T-cell (primary cell): ENCODE results near the gene FAM184B. TPM values are rescaled to one million over a fixed set of nuclear protein-coding genes. Genes with fewer than 3 reads are reported as not detected.

Source experiments
- ATAC-seq, 4 experiments: fragments of 200-7000 bp in 3 of 4; fragments of 150-1000 bp in 1 of 4; cut with Tn5 transposase; replicated peaks in 1 of 4; 1 replicate in 3 of 4; 2 replicates in 1 of 4; pipeline ENCODE4 v1.10.0; 2021; ENCODE audit warnings: moderate library complexity in 3 of 4, mild to moderate bottlenecking in 2 of 4, moderate number of reproducible peaks in 1 of 4
- CTCF ChIA-PET, 2 donors: fragments of 300-600 bp; sonication (Branson Sonifier 250); formaldehyde crosslinking; loops; one replicate each; lab custom pipeline; 2022; ENCODE audit warnings: antibody characterized with exemption in 2 of 2; lab: Charles Lee
- POLR2A ChIA-PET, 2 donors: fragments of 300-600 bp; sonication (Branson Sonifier 250); formaldehyde crosslinking; loops; one replicate each; lab custom pipeline; 2022; ENCODE audit warnings: antibody characterized with exemption in 2 of 2; lab: Charles Lee
- DNase-seq, 35 experiments: peaks; one replicate each; pipeline versions ENCODE4 v3.0.0 to v3.0.0-alpha.2; 2013 to 2023
- H3K27ac ChIP-seq: one replicate; pipeline ENCODE4 v1.5.1; 2013; ENCODE audit warnings: low read length
- H3K27me3 ChIP-seq, 2 experiments: replicated peaks in 1 of 2; 1 replicate in 1 of 2; 2 replicates in 1 of 2; pipeline versions ENCODE4 v1.6.1 to v1.7.0; 2013; ENCODE audit warnings: low read length in 1 of 2, mixed read lengths in 1 of 2; ENCODE audit not compliant: control insufficient read depth in 2 of 2, insufficient read depth in 2 of 2; ENCODE audit errors: extremely low read depth in 1 of 2
- H3K36me3 ChIP-seq, 2 donors: 1 replicate in 1 of 2; 2 replicates in 1 of 2; pipeline versions ENCODE4 v1.6.1 to v1.7.0; 2013; ENCODE audit warnings: low read length in 1 of 2; ENCODE audit not compliant: control insufficient read depth in 2 of 2, insufficient read depth in 1 of 2; ENCODE audit errors: extremely low read depth in 1 of 2
- H3K4me1 ChIP-seq, 2 experiments: 1 replicate in 1 of 2; 2 replicates in 1 of 2; pipeline versions ENCODE4 v1.6.1 to v1.7.0; 2013; ENCODE audit warnings: low read length in 2 of 2, mixed read lengths in 1 of 2; ENCODE audit not compliant: insufficient read depth in 2 of 2, control insufficient read depth in 1 of 2; ENCODE audit errors: extremely low read depth in 1 of 2
- H3K4me3 ChIP-seq, 2 donors: 1 replicate in 1 of 2; 2 replicates in 1 of 2; pipeline versions ENCODE4 v1.5.1 to v1.7.0; 2013; ENCODE audit warnings: mild to moderate bottlenecking in 2 of 2, low read length in 1 of 2, moderate library complexity in 1 of 2; ENCODE audit not compliant: control insufficient read depth in 1 of 2; ENCODE audit errors: extremely low read depth in 1 of 2
- H3K9me3 ChIP-seq: 2 replicates; pipeline ENCODE4 v1.7.0; 2013
- H3K27ac Mint-ChIP-seq, 2 donors: one replicate each; pipeline ENCODE4 v1.8.0; 2020 to 2021; ENCODE audit warnings: mild to moderate bottlenecking in 2 of 2, mixed read lengths in 2 of 2
- H3K27me3 Mint-ChIP-seq, 2 donors: one replicate each; pipeline ENCODE4 v1.8.0; 2021 to 2022; ENCODE audit warnings: mixed read lengths in 2 of 2
- H3K36me3 Mint-ChIP-seq: one replicate; pipeline ENCODE4 v1.8.0; 2021; ENCODE audit warnings: mixed read lengths
- H3K4me1 Mint-ChIP-seq, 3 donors: one replicate each; pipeline ENCODE4 v1.8.0; 2020 to 2022; ENCODE audit warnings: mixed read lengths in 3 of 3, mild to moderate bottlenecking in 1 of 3
- H3K4me3 Mint-ChIP-seq, 3 donors: one replicate each; pipeline ENCODE4 v1.8.0; 2020 to 2022; ENCODE audit warnings: mild to moderate bottlenecking in 3 of 3, mixed read lengths in 3 of 3, moderate library complexity in 3 of 3
- H3K9me3 Mint-ChIP-seq, 3 donors: one replicate each; pipeline ENCODE4 v1.8.0; 2020 to 2022; ENCODE audit warnings: mixed read lengths in 3 of 3
- WGBS: methylation state at CpG from one replicate; pipeline ENCODE4 v1.1.5; 2013; ENCODE audit warnings: missing lambda C conversion rate; ENCODE audit not compliant: insufficient coverage; 5-methylcytosine and 5-hydroxymethylcytosine counted together
- total RNA-seq, 35 experiments: library from RNA in 6 of 35; stranded (reverse) in 6 of 35; fragments of 120-200 nt in 1 of 35; gene quantifications; one replicate each; pipeline versions ENCODE4 v1.2.1 to v1.2.4 and lab custom pipeline; 2013 to 2026

Gene FAM184B
- total RNA-seq, 5 donors from 2014 or later (not counting 1 experiment from before 2014, with no cell fraction given): 0.03 to 0.09 (median 0.06) TPM; not detected in 2

DNA sequence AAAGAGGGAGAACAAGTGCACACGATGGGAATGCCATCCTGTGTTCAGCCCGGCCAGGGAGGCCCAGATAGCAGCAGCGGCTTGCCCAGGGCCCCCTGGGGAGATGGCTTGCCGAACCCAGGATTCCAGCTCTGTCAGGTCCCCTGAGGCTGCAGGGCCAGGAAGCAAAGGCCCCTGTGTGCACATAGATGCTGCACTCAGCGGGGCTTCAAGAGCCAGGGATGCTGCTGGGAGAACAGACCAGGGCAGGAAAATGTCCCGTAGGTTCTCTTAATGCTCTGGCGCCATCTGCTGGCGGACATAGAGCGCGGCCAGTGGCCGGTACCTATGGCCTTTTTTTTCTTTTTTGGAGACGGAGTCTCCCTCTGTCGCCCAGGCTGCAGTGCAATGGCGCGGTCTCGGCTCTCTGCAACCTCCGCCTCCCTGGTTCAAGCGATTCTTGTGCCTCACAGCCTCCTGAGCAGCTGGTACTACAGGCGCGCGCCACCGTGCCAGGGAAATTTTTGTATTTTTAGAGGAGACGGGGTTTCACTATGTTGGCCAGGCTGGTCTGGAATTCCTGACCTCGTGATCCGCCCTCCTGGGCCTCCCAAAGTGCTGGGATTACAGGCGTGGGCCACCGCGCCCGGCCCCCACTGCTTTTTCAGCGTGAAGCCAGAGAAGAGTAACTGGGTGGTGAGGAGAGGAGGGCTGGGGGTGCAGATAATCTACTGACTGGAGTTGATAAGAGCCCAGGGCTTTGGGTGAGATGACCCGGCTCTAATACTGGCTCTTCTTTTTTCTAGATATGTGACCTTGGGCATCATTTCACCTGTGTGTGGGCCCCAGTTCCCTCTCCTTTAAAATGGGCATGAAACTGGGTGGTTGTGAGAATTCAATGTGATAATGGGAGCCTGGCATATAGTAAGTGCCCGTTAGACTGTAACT, 144.5 kb downstream of the FAM184B start:
- peaks cover 0 to 6% of the 10 kb centered on the region in 2 experiments for H3K4me1 ChIP-seq
- ChIA-PET POLR2A (no interaction called here), CTCF (interaction anchor here (0.5 to 2.8 kb wide), 9 partner anchors 10 to 90 kb away, joined by 3 to 19 read pairs (median 4); no protein-coding TSS in a partner anchor)
- no peak overlapping the region for H3K27ac Mint-ChIP-seq
- peaks cover 18% of the 10 kb centered on the region for H3K36me3 Mint-ChIP-seq
- DNase-seq (peak; percentile 15 to 80 (median 60)), ATAC-seq (peak; percentile 76 to 80 (median 79))
- H3K4me1 Mint-ChIP-seq: no peaks in the 10 kb centered on the region
- no peaks in the 10 kb centered on the region for H3K27me3 ChIP-seq
- no peaks in the 10 kb centered on the region for H3K9me3 ChIP-seq
- H3K4me3 ChIP-seq: no peak overlapping the region
- no peaks in the 10 kb centered on the region for H3K9me3 Mint-ChIP-seq
- WGBS: 69% methylated on average over 30 of the region's 32 CpGs
- H3K4me3 Mint-ChIP-seq: no peak overlapping the region
- no peaks in the 10 kb centered on the region for H3K27me3 Mint-ChIP-seq
- no peak overlapping the region for H3K27ac ChIP-seq
- H3K36me3 ChIP-seq: peaks cover 8 to 20% of the 10 kb centered on the region in 2 donors

DNA sequence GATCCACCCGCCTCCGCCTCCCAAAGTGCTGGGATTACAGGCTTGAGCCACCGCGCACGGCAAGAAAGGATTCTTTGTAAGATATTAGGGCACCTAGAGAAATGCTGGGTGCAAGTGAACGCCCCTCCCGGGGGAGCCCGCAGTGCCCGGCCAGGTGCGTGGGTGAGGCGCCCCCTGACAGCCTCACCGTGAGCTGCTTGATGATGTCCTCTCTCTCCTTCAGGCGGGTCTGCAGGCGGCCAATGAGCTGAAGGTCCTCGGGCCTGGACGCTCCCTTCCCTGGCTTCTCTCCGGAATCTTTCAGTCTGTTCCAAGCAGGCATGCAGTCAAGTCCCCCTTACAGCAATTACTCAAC, 145.1 kb downstream of the FAM184B start:
- ATAC-seq (peak in 1 of 4 experiments; percentile 15), DNase-seq (no peak)
- Mint-ChIP-seq H3K27me3 (no peaks in the 10 kb centered on the region), H3K4me1 (no peaks in the 10 kb centered on the region), H3K27ac (no peak overlapping the region), H3K36me3 (peaks cover 22% of the 10 kb centered on the region), H3K9me3 (no peaks in the 10 kb centered on the region), H3K4me3 (no peak overlapping the region)
- Histone ChIP-seq H3K9me3 (no peaks in the 10 kb centered on the region), H3K27ac (no peak overlapping the region), H3K4me1 (peaks cover 0 to 6% of the 10 kb centered on the region in 2 experiments), H3K4me3 (no peak overlapping the region), H3K36me3 (peaks cover 10 to 27% of the 10 kb centered on the region in 2 donors), H3K27me3 (no peaks in the 10 kb centered on the region)
- POLR2A ChIA-PET: no interaction called here
- 94% methylated on average over 17 of the region's 17 CpGs for WGBS
- CTCF ChIA-PET: interaction anchor here (0.5 to 2.8 kb wide), 7 partner anchors 10 to 89 kb away, joined by 3 to 19 read pairs (median 4); no protein-coding TSS in a partner anchor

GRCh38 chr4:17635056-17635455, 146.4 kb downstream of the FAM184B start:
- Mint-ChIP-seq H3K4me1 (no peaks in the 10 kb centered on the region), H3K36me3 (peaks cover 29% of the 10 kb centered on the region), H3K27ac (peak overlapping the region; percentile 1 to 64), H3K9me3 (no peaks in the 10 kb centered on the region), H3K27me3 (no peaks in the 10 kb centered on the region), H3K4me3 (no peak overlapping the region)
- Histone ChIP-seq H3K4me1 (peaks cover 0 to 6% of the 10 kb centered on the region in 2 experiments), H3K4me3 (no peak overlapping the region), H3K27me3 (no peaks in the 10 kb centered on the region), H3K36me3 (peaks cover 10 to 39% of the 10 kb centered on the region in 2 donors), H3K9me3 (no peaks in the 10 kb centered on the region), H3K27ac (no peak overlapping the region)
- DNase-seq (no peak), ATAC-seq (no peak)
- POLR2A ChIA-PET: no interaction called here
- CTCF ChIA-PET: interaction anchor here in 1 of 2 donors (2.8 kb wide), 1 partner anchor 86 kb away, joined by 17 read pairs; no protein-coding TSS in a partner anchor
- no CpG with 5 or more reads among the region's 4 CpGs for WGBS

DNA sequence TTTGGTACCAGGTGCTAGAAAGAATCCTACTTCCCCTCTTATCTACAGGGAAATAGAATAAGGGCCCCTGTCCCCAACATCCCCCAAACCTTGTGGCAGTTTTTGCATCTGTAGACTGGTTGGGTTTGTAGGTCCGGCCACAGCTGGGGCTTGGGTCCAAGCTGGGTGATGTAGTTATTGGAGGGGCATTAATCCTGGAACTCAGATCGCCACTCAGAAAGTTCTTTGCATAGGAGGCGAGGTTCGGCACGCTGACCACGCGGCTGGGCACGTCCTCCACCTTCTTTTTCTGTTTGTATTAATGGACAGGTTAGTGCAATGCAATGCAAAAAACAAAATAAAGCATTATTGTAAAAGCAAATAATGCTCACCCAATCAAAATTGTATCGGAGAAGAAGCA, 147.8 kb downstream of the FAM184B start:
- no peaks in the 10 kb centered on the region for H3K27me3 Mint-ChIP-seq
- Histone ChIP-seq H3K4me1 (peaks cover 0 to 6% of the 10 kb centered on the region in 2 experiments), H3K4me3 (no peak overlapping the region), H3K9me3 (no peaks in the 10 kb centered on the region), H3K27ac (no peak overlapping the region), H3K27me3 (no peaks in the 10 kb centered on the region), H3K36me3 (peaks cover 10 to 53% of the 10 kb centered on the region in 2 donors)
- no peaks in the 10 kb centered on the region for H3K9me3 Mint-ChIP-seq
- no CpG with 5 or more reads among the region's 9 CpGs for WGBS
- peaks cover 5 to 12% (median 9%) of the 10 kb centered on the region in 3 donors for H3K4me1 Mint-ChIP-seq
- no peak overlapping the region for H3K4me3 Mint-ChIP-seq
- H3K27ac Mint-ChIP-seq: no peak overlapping the region
- ChIA-PET CTCF (interaction anchor here in 1 of 2 donors (1.0 kb wide), 1 partner anchor 20 kb away, joined by 4 read pairs; the partner anchor contains the start of gene MED28), POLR2A (no interaction called here)
- no peak for ATAC-seq
- peaks cover 28% of the 10 kb centered on the region for H3K36me3 Mint-ChIP-seq
- no peak for DNase-seq

DNA sequence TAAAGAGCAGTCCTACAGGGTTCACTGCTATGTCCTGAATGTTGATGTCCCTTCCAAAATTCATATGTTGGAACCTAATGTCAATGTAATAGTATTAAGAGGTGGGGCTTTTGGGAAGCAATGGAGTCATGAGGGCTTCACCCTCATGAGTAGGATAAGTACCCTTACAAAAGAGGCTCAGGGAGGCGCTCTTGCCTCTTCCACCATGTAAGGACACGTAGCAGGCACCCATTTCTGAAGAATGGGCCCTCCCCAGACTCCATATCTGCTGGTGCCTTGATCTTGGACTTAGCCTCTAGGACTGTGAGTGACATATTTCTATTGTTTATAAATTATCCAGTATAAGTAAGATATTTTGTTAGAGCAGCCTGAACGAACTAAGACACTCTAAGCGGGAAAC, 151.2 kb downstream of the FAM184B start:
- POLR2A ChIA-PET: interaction anchor here in 1 of 2 donors (1.0 kb wide), 1 partner anchor 81 kb away, joined by 3 read pairs; no protein-coding TSS in a partner anchor
- Histone ChIP-seq H3K9me3 (no peaks in the 10 kb centered on the region), H3K27ac (no peak overlapping the region), H3K27me3 (no peaks in the 10 kb centered on the region), H3K36me3 (peaks cover 21 to 84% of the 10 kb centered on the region in 2 donors), H3K4me3 (no peak overlapping the region), H3K4me1 (no peaks in the 10 kb centered on the region)
- H3K27ac Mint-ChIP-seq: no peak overlapping the region
- H3K4me1 Mint-ChIP-seq: peaks cover 11 to 21% (median 19%) of the 10 kb centered on the region in 3 donors
- H3K4me3 Mint-ChIP-seq: no peak overlapping the region
- peaks cover 48% of the 10 kb centered on the region for H3K36me3 Mint-ChIP-seq
- WGBS: 100% methylated on average over 1 of the region's 4 CpGs
- no peak for ATAC-seq
- H3K27me3 Mint-ChIP-seq: no peaks in the 10 kb centered on the region
- no peak for DNase-seq
- H3K9me3 Mint-ChIP-seq: no peaks in the 10 kb centered on the region
- CTCF ChIA-PET: interaction anchor here (0.6 to 1.2 kb wide), 3 partner anchors 10 to 81 kb away, joined by 3 to 4 read pairs (median 3); no protein-coding TSS in a partner anchor

DNA sequence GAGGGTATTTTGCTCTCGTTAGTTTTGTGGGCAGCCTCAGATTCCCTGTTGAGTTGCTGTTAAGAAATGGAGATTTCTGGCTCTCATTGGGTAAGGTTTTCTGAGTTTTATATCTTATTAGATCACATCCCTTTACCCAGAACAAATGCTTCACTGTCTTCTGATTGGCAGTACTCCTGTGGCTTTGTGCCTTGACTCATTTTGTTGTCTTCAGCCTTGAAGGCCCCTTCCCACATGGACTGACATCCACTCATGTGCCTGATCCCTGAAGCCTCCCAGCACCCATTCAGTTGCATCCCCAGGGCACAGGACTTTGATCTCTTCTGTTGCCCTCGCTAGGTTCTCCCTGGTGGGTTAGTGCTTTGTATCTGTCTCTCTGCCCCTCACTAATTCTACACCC, 156.6 kb downstream of the FAM184B start:
- Histone ChIP-seq H3K9me3 (no peaks in the 10 kb centered on the region), H3K4me1 (peaks cover 0 to 4% of the 10 kb centered on the region in 2 experiments), H3K27me3 (no peaks in the 10 kb centered on the region), H3K36me3 (peaks cover 26 to 96% of the 10 kb centered on the region in 2 donors), H3K27ac (no peak overlapping the region), H3K4me3 (no peak overlapping the region)
- ChIA-PET CTCF (no interaction called here), POLR2A (interaction anchor here in 1 of 2 donors (0.6 kb wide), 1 partner anchor 9 kb away, joined by 3 read pairs; no protein-coding TSS in a partner anchor)
- H3K4me1 Mint-ChIP-seq: peaks cover 27 to 37% (median 28%) of the 10 kb centered on the region in 3 donors
- WGBS: no CpG with 5 or more reads among the region's 2 CpGs
- H3K9me3 Mint-ChIP-seq: no peaks in the 10 kb centered on the region
- no peak for DNase-seq
- no peak overlapping the region for H3K4me3 Mint-ChIP-seq
- no peak overlapping the region for H3K27ac Mint-ChIP-seq
- H3K27me3 Mint-ChIP-seq: no peaks in the 10 kb centered on the region
- peaks cover 56% of the 10 kb centered on the region for H3K36me3 Mint-ChIP-seq
- ATAC-seq: no peak
